ENCODE data around the gene DIAPH3.

DNA sequence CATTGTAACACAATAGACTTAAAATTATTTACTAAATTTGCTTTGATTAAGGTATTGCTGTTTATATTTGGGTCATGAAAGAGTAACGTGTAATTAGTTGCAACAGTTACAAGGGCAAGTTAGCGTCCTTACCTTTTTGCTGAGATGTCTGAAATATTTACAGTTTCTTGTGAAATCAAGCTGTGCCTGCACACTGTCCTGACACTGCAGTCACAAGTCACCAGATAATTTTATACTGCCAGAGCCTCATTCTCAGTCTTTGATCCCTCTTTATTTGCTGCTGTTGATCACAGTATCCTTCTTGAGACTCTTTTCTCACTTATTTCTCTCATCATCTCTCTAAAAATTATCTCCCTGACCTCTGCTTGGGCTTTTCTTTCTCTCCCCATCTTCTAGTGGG lies 8.4 kb upstream of the DIAPH3 start:
- TF ChIP-seq, protein P1, sequence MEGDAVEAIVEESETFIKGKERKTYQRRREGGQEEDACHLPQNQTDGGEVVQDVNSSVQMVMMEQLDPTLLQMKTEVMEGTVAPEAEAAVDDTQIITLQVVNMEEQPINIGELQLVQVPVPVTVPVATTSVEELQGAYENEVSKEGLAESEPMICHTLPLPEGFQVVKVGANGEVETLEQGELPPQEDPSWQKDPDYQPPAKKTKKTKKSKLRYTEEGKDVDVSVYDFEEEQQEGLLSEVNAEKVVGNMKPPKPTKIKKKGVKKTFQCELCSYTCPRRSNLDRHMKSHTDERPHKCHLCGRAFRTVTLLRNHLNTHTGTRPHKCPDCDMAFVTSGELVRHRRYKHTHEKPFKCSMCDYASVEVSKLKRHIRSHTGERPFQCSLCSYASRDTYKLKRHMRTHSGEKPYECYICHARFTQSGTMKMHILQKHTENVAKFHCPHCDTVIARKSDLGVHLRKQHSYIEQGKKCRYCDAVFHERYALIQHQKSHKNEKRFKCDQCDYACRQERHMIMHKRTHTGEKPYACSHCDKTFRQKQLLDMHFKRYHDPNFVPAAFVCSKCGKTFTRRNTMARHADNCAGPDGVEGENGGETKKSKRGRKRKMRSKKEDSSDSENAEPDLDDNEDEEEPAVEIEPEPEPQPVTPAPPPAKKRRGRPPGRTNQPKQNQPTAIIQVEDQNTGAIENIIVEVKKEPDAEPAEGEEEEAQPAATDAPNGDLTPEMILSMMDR (conservative IDR thresholded peaks at IDR 0.05) = no peak
- TF ChIP-seq ZFX (IDR thresholded peaks at IDR 0.05) = no peak

Data from C4-2B (cell line).